H1 (cell line): ENCODE results near the gene RRP1B. TPM values are rescaled to one million over a fixed set of nuclear protein-coding genes. Genes with fewer than 3 reads are reported as not detected.

Source experiments
- ATF3 ChIP-seq: IDR thresholded peaks from 2 replicates; pipeline ENCODE4 v1.6.1; 2011; ENCODE audit warnings: low read depth, mild to moderate bottlenecking, low read length; ENCODE audit not compliant: insufficient read depth
- CBX8 ChIP-seq: fragments of 300-800, 300-1000 bp; sonication (generic); IDR thresholded peaks from 2 replicates; pipeline ENCODE4 v1.7.1; 2016; ENCODE audit warnings: low read depth, low read length, borderline replicate concordance
- CHD2 ChIP-seq: IDR thresholded peaks from 2 replicates; pipeline ENCODE4 v1.6.1; 2012; ENCODE audit warnings: low read length, improper control_type of control experiment
- CREB1 ChIP-seq: IDR thresholded peaks from 2 replicates; pipeline ENCODE4 v1.6.1; 2012; ENCODE audit warnings: inconsistent platforms
- CTBP2 ChIP-seq: IDR thresholded peaks from 2 replicates; pipeline ENCODE4 v1.7.0; 2011; ENCODE audit warnings: borderline replicate concordance, mild to moderate bottlenecking, moderate library complexity, mixed read lengths, low read length; ENCODE audit not compliant: insufficient read depth, insufficient read length
- E2F6 ChIP-seq: IDR thresholded peaks from 2 replicates; pipeline ENCODE4 v1.6.1; 2012; ENCODE audit warnings: inconsistent platforms
- EGR1 ChIP-seq: IDR thresholded peaks from 2 replicates; pipeline ENCODE4 v1.6.1; 2011; ENCODE audit warnings: low read depth, low read length, borderline replicate concordance
- EZH2 ChIP-seq: fragments of 200-600 bp; sonication (generic); IDR thresholded peaks from 2 replicates; pipeline ENCODE4 v1.7.1; 2012; ENCODE audit warnings: low read depth, mild to moderate bottlenecking, moderate library complexity, low read length, inconsistent platforms; ENCODE audit not compliant: severe bottlenecking
- JUN ChIP-seq: IDR thresholded peaks from 2 replicates; pipeline ENCODE4 v1.6.1; 2011; ENCODE audit warnings: low read depth, mild to moderate bottlenecking, improper control_type of control experiment, low read length
- KDM1A ChIP-seq: fragments of 200-600, 300-600 bp; sonication (generic); IDR thresholded peaks from 2 replicates; pipeline ENCODE4 v1.7.1; 2016; ENCODE audit warnings: mild to moderate bottlenecking, low read length, borderline replicate concordance
- KDM4A ChIP-seq: IDR thresholded peaks from one replicate; pipeline ENCODE4 v1.7.1; 2012; ENCODE audit warnings: low read depth, mild to moderate bottlenecking, moderate library complexity, low read length, inconsistent platforms; ENCODE audit not compliant: severe bottlenecking
- POU5F1 ChIP-seq: IDR thresholded peaks from 2 replicates; pipeline ENCODE4 v1.6.1; 2011; ENCODE audit warnings: low read depth, mild to moderate bottlenecking, low read length, moderate library complexity
- RBBP5 ChIP-seq: IDR thresholded peaks from 2 replicates; pipeline ENCODE4 v1.7.1; 2012; ENCODE audit warnings: low read depth, mild to moderate bottlenecking, inconsistent platforms, low read length, moderate library complexity, borderline replicate concordance
- SIN3A ChIP-seq, 2 experiments: IDR thresholded peaks in 1 of 2; conservative IDR thresholded peaks in 1 of 2; 2 replicates each; pipeline ENCODE4 v1.6.1; 2011 to 2012; ENCODE audit warnings: low read length in 2 of 2, improper control_type of control experiment in 1 of 2, low read depth in 1 of 2, mild to moderate bottlenecking in 1 of 2
- SIX5 ChIP-seq: IDR thresholded peaks from 2 replicates; pipeline ENCODE4 v1.6.1; 2011; ENCODE audit warnings: mild to moderate bottlenecking, low read depth, low read length
- SP2 ChIP-seq: IDR thresholded peaks from 2 replicates; pipeline ENCODE4 v1.6.1; 2012; ENCODE audit warnings: mild to moderate bottlenecking, low read length, inconsistent platforms
- SP4 ChIP-seq: IDR thresholded peaks from 2 replicates; pipeline ENCODE4 v1.6.1; 2012; ENCODE audit warnings: low read length, inconsistent platforms
- SRF ChIP-seq: IDR thresholded peaks from 2 replicates; pipeline ENCODE4 v1.6.1; 2011; ENCODE audit warnings: mild to moderate bottlenecking, low read depth, low read length, moderate library complexity
- TAF1 ChIP-seq: IDR thresholded peaks from 2 replicates; pipeline ENCODE4 v1.6.1; 2011; ENCODE audit warnings: mild to moderate bottlenecking, low read depth, low read length
- TCF12 ChIP-seq: IDR thresholded peaks from 2 replicates; pipeline ENCODE4 v1.6.1; 2011; ENCODE audit warnings: low read depth, mild to moderate bottlenecking, low read length
- TEAD4 ChIP-seq: IDR thresholded peaks from 2 replicates; pipeline ENCODE4 v1.6.1; 2012; ENCODE audit warnings: low read depth, low read length, inconsistent platforms, mixed read lengths
- USF2 ChIP-seq: IDR thresholded peaks from 2 replicates; pipeline ENCODE4 v1.6.1; 2011; ENCODE audit warnings: low read length, improper control_type of control experiment
- polyA plus RNA-seq, 7 experiments: library from polyadenylated mRNA; depleted of rRNA in 3 of 7; stranded (reverse) in 5 of 7; unstranded in 2 of 7; fragments of >200 nt in 5 of 7; fragments of 200-250 nt in 2 of 7; gene quantifications; 1 replicate in 5 of 7; 2 replicates in 1 of 7; 4 replicates in 1 of 7; pipeline versions ENCODE4 v1.2.1 to v1.2.3, GENCODE V29; 2011 to 2013; ENCODE audit warnings: missing spikeins in 2 of 7, mixed read lengths in 2 of 7
- total RNA-seq: library from RNA; stranded (reverse); fragmentation: NEBNext Ultra II Directional; extraction: Animal tissue kit (Norgen Biotek cat#: 25700); gene quantifications from 2 replicates; pipeline ENCODE4 v1.2.1, GENCODE V29; 2021

The RRP1B gene
- total and polyA plus RNA-seq, 2 of the 8 experiments (the other 6 are each of a cell fraction or from before 2014, with no cell fraction given): 25.8 to 97.3 TPM

DNA sequence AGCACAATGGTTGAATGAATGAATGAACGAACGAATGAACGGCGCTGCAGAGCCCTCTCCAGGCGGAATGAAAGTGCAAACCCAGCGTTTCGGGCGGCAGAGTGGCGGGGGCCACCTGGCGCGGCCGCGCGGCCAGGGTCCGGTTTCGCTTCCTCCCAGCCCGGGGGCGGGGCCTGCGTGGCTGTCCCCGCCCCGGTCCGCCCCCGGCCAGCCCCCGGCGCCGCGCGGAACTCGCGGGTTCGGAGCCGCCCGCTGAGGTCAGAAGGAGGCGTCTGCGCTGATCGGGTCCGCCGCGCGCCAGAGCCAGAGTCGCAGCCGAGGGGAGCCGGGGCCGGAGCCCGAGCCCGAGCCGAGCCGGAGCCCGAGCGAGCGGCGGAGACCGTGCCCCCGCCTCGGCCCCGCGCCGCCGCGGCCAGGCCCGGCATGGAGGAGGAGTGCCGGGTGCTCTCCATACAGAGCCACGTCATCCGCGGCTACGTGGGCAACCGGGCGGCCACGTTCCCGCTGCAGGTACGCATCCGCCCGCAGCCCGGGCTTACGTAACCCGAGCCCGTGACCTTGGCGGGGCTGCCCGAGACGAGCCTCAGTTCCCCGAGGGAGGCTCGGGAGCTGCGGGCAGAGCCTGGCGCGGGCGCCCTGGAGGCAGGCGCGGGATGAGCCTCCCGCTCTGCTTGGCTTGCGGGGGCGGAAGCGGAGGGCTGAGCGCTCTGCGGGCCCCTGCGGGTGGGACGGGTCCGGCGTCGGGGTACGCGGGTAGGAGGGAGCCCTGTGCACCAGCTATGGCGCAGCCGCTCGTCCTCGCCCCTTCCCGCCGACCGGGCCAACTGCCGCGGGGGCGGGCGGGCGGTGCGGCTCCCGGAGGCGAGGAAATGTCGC lies 59.8 kb downstream of the RRP1B start, which contains the start of gene PDXK (continued):
- TF ChIP-seq E2F6 (no peak), KDM1A (no peak), TEAD4 (no peak), KDM4A (no peak), TCF12 (peak; percentile 53; the same call in 1 of the 2 replicates), EZH2 (no peak), ATF3 (no peak), EGR1 (peak; percentile 85; the same call in 1 of the 2 replicates), TAF1 (peak; percentile 79), CREB1 (peak; percentile 68), SRF (no peak), SP4 (no peak), SIX5 (no peak), SIN3A (conservative IDR thresholded peaks at IDR 0.05 in 1 of 2, IDR thresholded peaks at IDR 0.05 in 1 of 2; ENCODE audit: low read depth in 1 of 2, low read length in 2 of 2) (peak in 1 of 2 experiments; percentile 10; a peak in 1 of 4 replicates), POU5F1 (no peak), CHD2 (no peak), USF2 (no peak), JUN (no peak), CTBP2 (no peak), RBBP5 (peak; percentile 10; the same call in 1 of the 2 replicates), CBX8 (no peak), SP2 (no peak)
